Suprapubic skin (tissue), 4 donors: ENCODE results near the gene IL9. TPM values are rescaled to one million over a fixed set of nuclear protein-coding genes. Genes with fewer than 3 reads are reported as not detected.
A peak's percentile ranks its signal among the peaks of the same experiment; 100 is the strongest.

Experiments used
- DNase-seq, 2 donors: peaks; one replicate each; pipeline ENCODE4 v3.0.0-alpha.2; 2019; ENCODE audit warnings: low spot score in 2 of 2
- H3K27ac ChIP-seq: fragments of 200-600 bp; sonication (generic); one replicate; pipeline ENCODE4 v1.5.1; 2019
- H3K27me3 ChIP-seq: fragments of 200-600 bp; sonication (generic); one replicate; pipeline ENCODE4 v1.5.1; 2019
- H3K36me3 ChIP-seq: fragments of 200-600 bp; sonication (generic); one replicate; pipeline ENCODE4 v1.5.1; 2019
- H3K4me1 ChIP-seq: fragments of 200-600 bp; sonication (generic); one replicate; pipeline ENCODE4 v1.5.1; 2019
- H3K4me3 ChIP-seq: fragments of 200-600 bp; sonication (generic); one replicate; pipeline ENCODE4 v1.5.1; 2019; ENCODE audit warnings: mild to moderate bottlenecking
- H3K9me3 ChIP-seq: fragments of 200-600 bp; sonication (generic); one replicate; pipeline ENCODE4 v1.5.1; 2019
- EP300 ChIP-seq: sonication (generic); formaldehyde crosslinking; IDR thresholded peaks from one replicate; pipeline ENCODE4 v1.6.1; 2017; ENCODE audit warnings: antibody characterized with exemption
- POLR2A ChIP-seq, 2 donors: fragments of 450-650 bp; IDR thresholded peaks; one replicate each; pipeline ENCODE4 v1.6.1; 2017; ENCODE audit warnings: antibody characterized with exemption in 2 of 2, mild to moderate bottlenecking in 2 of 2, moderate library complexity in 2 of 2
- POLR2AphosphoS5 ChIP-seq, 3 donors: sonication (generic); formaldehyde crosslinking; IDR thresholded peaks; one replicate each; pipeline ENCODE4 v1.6.1; 2017; ENCODE audit warnings: antibody characterized with exemption in 3 of 3
- WGBS: methylation state at CpG from one replicate; pipeline ENCODE4 v1.1.5; 2018; 5-methylcytosine and 5-hydroxymethylcytosine counted together
- total RNA-seq, 4 donors: library from RNA; depleted of rRNA; stranded (reverse); fragments of >200 nt; gene quantifications; one replicate each; pipeline ENCODE4 v1.1.0, GENCODE V29; 2016
- TF ChIP-seq, protein P1 (sequence below), 2 donors: fragments of 200-600 bp in 1 of 2; fragments of 450-650 bp in 1 of 2; sonication (generic) in 1 of 2; IDR thresholded peaks; one replicate each; pipeline ENCODE4 v1.5.1; 2016 to 2019; ENCODE audit warnings: antibody characterized with exemption in 2 of 2, mild to moderate bottlenecking in 1 of 2, moderate library complexity in 1 of 2

Gene IL9
- total RNA-seq, 4 donors from 2014 or later = not detected

DNA sequence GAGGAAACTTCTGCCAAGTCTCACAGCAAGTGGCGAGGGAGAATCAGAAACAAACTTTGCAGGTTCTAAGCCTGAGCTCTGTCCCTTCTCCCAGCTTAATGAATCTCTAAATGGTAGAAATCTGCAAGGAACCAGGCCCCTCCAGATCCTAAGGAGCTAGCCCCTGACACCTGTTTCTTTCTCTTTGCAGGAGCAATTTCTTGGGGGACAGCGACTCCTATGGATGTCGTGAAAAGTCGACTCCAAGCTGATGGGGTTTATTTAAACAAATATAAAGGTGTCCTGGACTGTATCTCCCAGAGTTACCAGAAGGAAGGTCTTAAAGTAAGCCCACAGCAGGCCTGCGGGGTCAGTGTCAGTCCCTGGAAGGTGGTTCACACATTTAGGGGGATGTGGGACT lies 21.8 kb downstream of the IL9 start:
- Histone ChIP-seq H3K36me3 (no peaks in the 10 kb centered on the region), H3K27me3 (no peaks in the 10 kb centered on the region), H3K4me1 (no peaks in the 10 kb centered on the region), H3K9me3 (no peaks in the 10 kb centered on the region), H3K4me3 (no peak overlapping the region), H3K27ac (no peak overlapping the region)
- peak in 1 of 2 donors; percentile 38 for DNase-seq
- WGBS = 92% methylated on average over 5 of the region's 5 CpGs
- TF ChIP-seq POLR2A (IDR thresholded peaks at IDR 0.05) = no peak
- no peak for TF ChIP-seq EP300
- TF ChIP-seq, protein P1, sequence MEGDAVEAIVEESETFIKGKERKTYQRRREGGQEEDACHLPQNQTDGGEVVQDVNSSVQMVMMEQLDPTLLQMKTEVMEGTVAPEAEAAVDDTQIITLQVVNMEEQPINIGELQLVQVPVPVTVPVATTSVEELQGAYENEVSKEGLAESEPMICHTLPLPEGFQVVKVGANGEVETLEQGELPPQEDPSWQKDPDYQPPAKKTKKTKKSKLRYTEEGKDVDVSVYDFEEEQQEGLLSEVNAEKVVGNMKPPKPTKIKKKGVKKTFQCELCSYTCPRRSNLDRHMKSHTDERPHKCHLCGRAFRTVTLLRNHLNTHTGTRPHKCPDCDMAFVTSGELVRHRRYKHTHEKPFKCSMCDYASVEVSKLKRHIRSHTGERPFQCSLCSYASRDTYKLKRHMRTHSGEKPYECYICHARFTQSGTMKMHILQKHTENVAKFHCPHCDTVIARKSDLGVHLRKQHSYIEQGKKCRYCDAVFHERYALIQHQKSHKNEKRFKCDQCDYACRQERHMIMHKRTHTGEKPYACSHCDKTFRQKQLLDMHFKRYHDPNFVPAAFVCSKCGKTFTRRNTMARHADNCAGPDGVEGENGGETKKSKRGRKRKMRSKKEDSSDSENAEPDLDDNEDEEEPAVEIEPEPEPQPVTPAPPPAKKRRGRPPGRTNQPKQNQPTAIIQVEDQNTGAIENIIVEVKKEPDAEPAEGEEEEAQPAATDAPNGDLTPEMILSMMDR (IDR thresholded peaks at IDR 0.05) = no peak
- no peak for TF ChIP-seq POLR2AphosphoS5 (IDR thresholded peaks at IDR 0.05)

DNA sequence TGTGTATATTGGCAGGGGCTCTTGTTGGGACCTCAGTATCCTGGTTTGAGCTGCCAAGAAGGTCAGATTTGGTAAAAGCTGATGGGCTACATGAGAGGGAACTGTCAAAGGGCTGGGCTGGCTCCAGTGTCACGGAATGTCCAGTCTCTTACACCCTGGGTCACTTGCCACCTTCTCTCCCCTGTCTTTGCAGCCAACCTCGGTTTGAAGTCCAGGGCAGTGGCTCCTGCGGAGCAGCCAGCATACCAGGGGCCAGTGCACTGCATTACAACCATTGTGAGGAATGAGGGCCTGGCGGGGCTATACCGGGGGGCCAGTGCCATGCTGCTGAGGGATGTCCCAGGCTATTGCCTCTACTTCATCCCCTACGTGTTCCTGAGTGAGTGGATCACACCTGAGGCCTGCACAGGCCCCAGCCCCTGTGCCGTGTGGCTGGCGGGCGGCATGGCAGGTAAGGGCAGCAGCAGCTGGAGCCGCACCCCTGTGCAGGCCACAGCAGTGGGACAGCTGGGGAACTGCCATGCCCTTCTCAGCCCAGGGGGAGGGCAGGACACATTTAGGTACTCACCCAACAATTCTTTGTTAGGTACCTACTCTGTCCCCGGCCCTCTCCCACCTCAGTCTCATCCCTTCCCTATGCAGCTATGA lies 24.2 kb downstream of the IL9 start:
- H3K9me3 ChIP-seq = no peaks in the 10 kb centered on the region
- DNase-seq = peak in 1 of 2 donors; percentile 73
- no peak for TF ChIP-seq POLR2AphosphoS5 (IDR thresholded peaks at IDR 0.05)
- TF ChIP-seq, protein P1 (IDR thresholded peaks at IDR 0.05) = no peak
- TF ChIP-seq POLR2A (IDR thresholded peaks at IDR 0.05) = no peak
- no peak for TF ChIP-seq EP300
- H3K27me3 ChIP-seq = no peaks in the 10 kb centered on the region
- H3K36me3 ChIP-seq = no peaks in the 10 kb centered on the region
- H3K4me3 ChIP-seq = no peak overlapping the region
- WGBS = 66% methylated on average over 4 of the region's 11 CpGs
- H3K4me1 ChIP-seq = no peaks in the 10 kb centered on the region
- H3K27ac ChIP-seq = no peak overlapping the region

DNA sequence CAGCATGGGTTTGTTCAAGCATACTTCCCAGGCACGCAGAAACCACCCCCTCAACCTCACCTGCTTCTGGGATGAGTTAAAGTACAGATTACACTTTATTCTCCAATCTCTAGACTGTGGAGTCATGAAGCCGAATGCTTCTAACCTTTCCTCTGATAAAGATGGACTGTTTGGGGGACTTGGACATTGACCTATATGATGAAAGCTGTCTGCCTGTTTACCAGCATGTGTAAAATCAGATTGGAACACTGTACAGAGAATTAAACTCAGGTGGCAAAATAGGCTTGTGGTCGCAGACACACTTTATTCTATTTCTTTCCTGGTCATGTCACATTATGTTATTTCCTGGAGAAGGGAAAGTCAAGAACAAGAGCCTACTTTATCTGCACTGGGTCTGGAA lies 25.7 kb downstream of the IL9 start:
- no peak for TF ChIP-seq POLR2AphosphoS5 (IDR thresholded peaks at IDR 0.05)
- TF ChIP-seq, protein P1 (IDR thresholded peaks at IDR 0.05) = no peak
- TF ChIP-seq EP300 = no peak
- no peak for TF ChIP-seq POLR2A (IDR thresholded peaks at IDR 0.05)
- no peak for DNase-seq
- Histone ChIP-seq H3K27ac (no peak overlapping the region), H3K36me3 (no peaks in the 10 kb centered on the region), H3K27me3 (no peaks in the 10 kb centered on the region), H3K9me3 (no peaks in the 10 kb centered on the region), H3K4me1 (no peaks in the 10 kb centered on the region), H3K4me3 (no peak overlapping the region)
- WGBS = 77% methylated on average over 3 of the region's 3 CpGs

DNA sequence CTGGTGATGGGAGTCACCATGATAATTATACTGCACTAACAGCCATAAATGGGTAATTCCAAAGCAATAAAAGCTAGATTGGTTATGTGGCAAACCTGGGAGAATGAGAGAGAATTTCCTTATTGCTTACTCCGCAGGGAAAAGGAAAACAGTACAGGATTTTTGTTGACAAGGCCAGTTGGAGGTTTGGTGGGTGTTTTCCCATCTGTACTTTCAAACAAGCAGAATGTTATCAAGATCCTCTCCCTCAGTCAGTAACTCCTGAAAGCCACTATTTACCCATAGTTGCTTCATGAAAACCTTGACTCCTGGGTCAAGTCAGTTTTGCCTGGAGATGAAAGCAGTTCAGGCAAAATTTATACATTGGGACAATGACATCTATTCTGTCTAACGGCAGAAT lies 26.4 kb downstream of the IL9 start:
- TF ChIP-seq EP300 = no peak
- no peak overlapping the region for H3K27ac ChIP-seq
- WGBS = 84% methylated on average over 2 of the region's 2 CpGs
- H3K4me1 ChIP-seq = no peaks in the 10 kb centered on the region
- no peaks in the 10 kb centered on the region for H3K27me3 ChIP-seq
- no peaks in the 10 kb centered on the region for H3K9me3 ChIP-seq
- DNase-seq = no peak
- no peaks in the 10 kb centered on the region for H3K36me3 ChIP-seq
- H3K4me3 ChIP-seq = no peak overlapping the region

DNA sequence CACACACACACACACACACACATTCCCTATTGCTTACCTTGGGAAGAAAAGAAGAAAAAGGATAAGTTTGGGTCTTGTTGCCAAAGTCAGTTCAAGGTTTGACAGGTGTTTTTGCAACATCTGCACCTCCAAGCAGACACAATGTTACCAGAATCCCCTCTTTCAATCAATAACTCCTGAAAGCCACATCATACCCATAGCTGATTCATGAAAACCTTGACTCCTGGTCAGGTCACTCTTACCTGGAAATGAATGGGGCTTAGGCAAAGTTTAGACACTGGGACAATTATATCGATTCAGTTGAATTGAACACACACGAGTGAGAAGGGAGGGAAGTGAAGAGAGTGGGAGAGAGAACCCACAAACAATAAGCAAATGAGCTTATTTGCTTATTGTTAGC lies 27.0 kb downstream of the IL9 start:
- no peaks in the 10 kb centered on the region for H3K4me1 ChIP-seq
- WGBS = 58% methylated on average over 2 of the region's 2 CpGs
- no peaks in the 10 kb centered on the region for H3K9me3 ChIP-seq
- TF ChIP-seq POLR2A (IDR thresholded peaks at IDR 0.05) (no peak), POLR2AphosphoS5 (IDR thresholded peaks at IDR 0.05) (no peak), EP300 (no peak)
- TF ChIP-seq, protein P1 (IDR thresholded peaks at IDR 0.05) = no peak
- DNase-seq = no peak
- no peaks in the 10 kb centered on the region for H3K27me3 ChIP-seq
- no peak overlapping the region for H3K27ac ChIP-seq
- no peak overlapping the region for H3K4me3 ChIP-seq
- H3K36me3 ChIP-seq = no peaks in the 10 kb centered on the region

DNA sequence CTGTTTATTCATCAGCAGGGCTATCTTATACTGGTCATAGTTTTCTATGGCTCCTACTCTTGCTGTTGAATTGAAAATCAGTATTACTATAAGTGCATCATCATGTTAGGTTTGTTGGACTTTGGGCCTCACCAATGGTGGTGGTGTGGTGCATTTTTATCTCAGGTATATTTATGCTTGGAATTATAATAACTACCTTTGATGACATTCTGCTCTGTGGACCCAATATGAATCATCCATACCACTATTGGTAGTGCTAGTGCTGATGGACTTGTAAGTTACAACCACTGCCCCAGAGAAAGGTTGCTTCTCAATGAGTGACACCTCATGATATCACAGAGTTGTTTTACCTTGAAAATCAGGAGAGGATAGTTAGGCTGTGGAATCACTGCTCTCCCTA lies 28.0 kb downstream of the IL9 start:
- no peak overlapping the region for H3K27ac ChIP-seq
- no peaks in the 10 kb centered on the region for H3K9me3 ChIP-seq
- peak in 1 of 2 donors; percentile 31 for DNase-seq
- no peaks in the 10 kb centered on the region for H3K27me3 ChIP-seq
- TF ChIP-seq POLR2A (IDR thresholded peaks at IDR 0.05) = no peak
- no peak for TF ChIP-seq POLR2AphosphoS5 (IDR thresholded peaks at IDR 0.05)
- TF ChIP-seq EP300 = no peak
- TF ChIP-seq, protein P1 (IDR thresholded peaks at IDR 0.05) = no peak
- no peaks in the 10 kb centered on the region for H3K4me1 ChIP-seq
- no peak overlapping the region for H3K4me3 ChIP-seq
- H3K36me3 ChIP-seq = no peaks in the 10 kb centered on the region
